MM.1S (cell line): ENCODE results near the gene THOC5.

ENCODE experiments used
- DNase-seq: peaks from one replicate; pipeline ENCODE4 v3.0.0-alpha.2; 2015
- H2AFZ ChIP-seq: fragments of 300-600 bp; sonication (generic); 2 replicates; pipeline ENCODE4 v1.6.0; 2016; ENCODE audit warnings: antibody characterized with exemption, low read length
- H3F3A ChIP-seq: fragments of 300-600 bp; sonication (generic); 2 replicates; pipeline ENCODE4 v1.6.1; 2016; ENCODE audit warnings: mild to moderate bottlenecking, antibody characterized with exemption, low read length, moderate library complexity, mixed read lengths; ENCODE audit not compliant: insufficient read depth
- H3K27ac ChIP-seq: fragments of 300-600 bp; sonication (generic); 2 replicates; pipeline ENCODE4 v1.5.1; 2016; ENCODE audit warnings: mild to moderate bottlenecking, low read length
- H3K27me3 ChIP-seq: fragments of 300-600 bp; sonication (generic); replicated peaks from 2 replicates; pipeline ENCODE4 v1.6.0; 2016; ENCODE audit warnings: low read length; ENCODE audit not compliant: insufficient read depth
- H3K36me3 ChIP-seq: fragments of 300-600 bp; sonication (generic); replicated peaks from 2 replicates; pipeline ENCODE4 v1.6.1; 2016; ENCODE audit warnings: mild to moderate bottlenecking, low read length, mixed read lengths; ENCODE audit not compliant: insufficient read depth
- H3K4me1 ChIP-seq: fragments of 300-600 bp; sonication (generic); 2 replicates; pipeline ENCODE4 v1.6.1; 2016; ENCODE audit warnings: low read length, mixed read lengths
- H3K4me2 ChIP-seq: fragments of 300-600 bp; sonication (generic); 2 replicates; pipeline ENCODE4 v1.6.0; 2016; ENCODE audit warnings: low read depth, low read length
- H3K4me3 ChIP-seq: fragments of 300-600 bp; sonication (generic); 2 replicates; pipeline ENCODE4 v1.5.1; 2016; ENCODE audit warnings: low read length, mixed read lengths
- H3K79me2 ChIP-seq: fragments of 300-600 bp; sonication (generic); 2 replicates; pipeline ENCODE4 v1.6.1; 2016; ENCODE audit warnings: mixed run types, low read length, mixed read lengths
- H3K9ac ChIP-seq: fragments of 300-600 bp; sonication (generic); 2 replicates; pipeline ENCODE4 v1.6.1; 2016; ENCODE audit warnings: low read length, mixed read lengths
- H3K9me2 ChIP-seq: fragments of 300-600 bp; sonication (generic); replicated peaks from 2 replicates; pipeline ENCODE4 v1.6.1; 2016; ENCODE audit warnings: mild to moderate bottlenecking, low read length, mixed read lengths; ENCODE audit not compliant: insufficient read depth
- H3K9me3 ChIP-seq: fragments of 300-600 bp; sonication (generic); replicated peaks from 2 replicates; pipeline ENCODE4 v1.6.1; 2016; ENCODE audit warnings: mild to moderate bottlenecking, low read length, mixed read lengths; ENCODE audit not compliant: insufficient read depth
- H4K20me1 ChIP-seq: fragments of 300-600 bp; sonication (generic); 2 replicates; pipeline ENCODE4 v1.6.1; 2016; ENCODE audit warnings: mild to moderate bottlenecking, low read length, moderate library complexity, mixed read lengths; ENCODE audit not compliant: insufficient read depth
- EZH2 ChIP-seq: fragments of 300-600 bp; sonication (generic); optimal IDR thresholded peaks from 2 replicates; pipeline ENCODE3; 2017; ENCODE audit warnings: low read depth, mild to moderate bottlenecking, antibody characterized with exemption, low read length, mixed read lengths
- EZH2phosphoT487 ChIP-seq: fragments of 300-600 bp; sonication (generic); IDR thresholded peaks from 2 replicates; pipeline ENCODE4 v1.6.1; 2018; ENCODE audit warnings: antibody characterized with exemption, low read length
- TF ChIP-seq, protein P1 (sequence below): fragments of 300-600 bp; sonication (generic); IDR thresholded peaks from 2 replicates; pipeline ENCODE4 v1.5.1; 2016; ENCODE audit warnings: antibody characterized with exemption, low read length, mixed read lengths

Gene THOC5

DNA sequence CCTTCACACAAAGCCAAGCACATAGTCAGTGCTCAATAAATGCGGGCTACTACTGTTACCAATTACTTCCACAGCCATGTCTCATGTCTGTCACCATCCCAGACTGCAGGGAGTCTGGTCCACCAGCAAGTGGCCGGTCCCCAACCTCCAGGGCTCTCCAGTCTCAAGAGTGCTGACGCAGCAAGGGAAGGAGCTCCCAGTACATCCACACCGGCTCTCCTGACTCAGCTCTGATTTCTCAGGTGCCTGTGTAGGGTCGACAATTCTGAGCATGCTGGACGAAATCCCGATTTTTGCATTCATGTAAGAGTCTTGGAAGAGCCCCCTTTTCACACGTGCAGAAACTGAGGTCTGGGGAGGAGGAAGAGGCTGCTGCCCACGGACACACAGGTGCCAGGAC is 83.8 kb downstream of the THOC5 start:
- H3F3A ChIP-seq, result no peaks in the 10 kb centered on the region
- H3K9me3 ChIP-seq, result no peaks in the 10 kb centered on the region
- H3K27ac ChIP-seq, result no peak overlapping the region
- no peak for DNase-seq
- H3K4me1 ChIP-seq, result no peaks in the 10 kb centered on the region
- H3K36me3 ChIP-seq, result no peaks in the 10 kb centered on the region
- no peaks in the 10 kb centered on the region for H3K79me2 ChIP-seq
- TF ChIP-seq EZH2, result no peak
- TF ChIP-seq, protein P1, sequence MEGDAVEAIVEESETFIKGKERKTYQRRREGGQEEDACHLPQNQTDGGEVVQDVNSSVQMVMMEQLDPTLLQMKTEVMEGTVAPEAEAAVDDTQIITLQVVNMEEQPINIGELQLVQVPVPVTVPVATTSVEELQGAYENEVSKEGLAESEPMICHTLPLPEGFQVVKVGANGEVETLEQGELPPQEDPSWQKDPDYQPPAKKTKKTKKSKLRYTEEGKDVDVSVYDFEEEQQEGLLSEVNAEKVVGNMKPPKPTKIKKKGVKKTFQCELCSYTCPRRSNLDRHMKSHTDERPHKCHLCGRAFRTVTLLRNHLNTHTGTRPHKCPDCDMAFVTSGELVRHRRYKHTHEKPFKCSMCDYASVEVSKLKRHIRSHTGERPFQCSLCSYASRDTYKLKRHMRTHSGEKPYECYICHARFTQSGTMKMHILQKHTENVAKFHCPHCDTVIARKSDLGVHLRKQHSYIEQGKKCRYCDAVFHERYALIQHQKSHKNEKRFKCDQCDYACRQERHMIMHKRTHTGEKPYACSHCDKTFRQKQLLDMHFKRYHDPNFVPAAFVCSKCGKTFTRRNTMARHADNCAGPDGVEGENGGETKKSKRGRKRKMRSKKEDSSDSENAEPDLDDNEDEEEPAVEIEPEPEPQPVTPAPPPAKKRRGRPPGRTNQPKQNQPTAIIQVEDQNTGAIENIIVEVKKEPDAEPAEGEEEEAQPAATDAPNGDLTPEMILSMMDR, result no peak
- TF ChIP-seq EZH2phosphoT487, result no peak
- no peak overlapping the region for H3K4me3 ChIP-seq
- H2AFZ ChIP-seq, result no peak overlapping the region
- H3K9me2 ChIP-seq, result no peaks in the 10 kb centered on the region
- H3K27me3 ChIP-seq, result peaks cover 30% of the 10 kb centered on the region
- no peak overlapping the region for H3K9ac ChIP-seq
- H4K20me1 ChIP-seq, result no peaks in the 10 kb centered on the region
- peak overlapping the region; percentile 41; the same call in 1 of the 2 replicates for H3K4me2 ChIP-seq

DNA sequence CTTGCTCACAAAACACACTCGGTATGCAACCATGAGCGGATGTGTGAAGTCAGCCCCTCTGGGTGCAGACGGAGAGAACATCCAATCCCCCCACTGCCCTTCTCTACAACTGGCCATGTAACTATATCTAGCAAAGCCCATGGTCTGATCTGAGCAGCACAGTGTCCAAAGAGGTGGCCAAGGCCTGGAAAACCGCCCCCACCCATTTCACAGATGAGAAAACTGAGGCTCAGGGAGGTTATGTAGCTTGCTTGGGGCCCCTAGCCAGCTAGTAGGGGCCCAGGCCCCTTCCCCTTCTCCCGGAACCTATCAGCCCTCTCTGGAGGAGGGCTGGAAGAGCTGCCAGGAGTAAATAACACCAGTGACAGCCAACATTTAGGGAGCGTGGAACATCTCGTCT is 89.0 kb downstream of the THOC5 start:
- no peak overlapping the region for H3K4me3 ChIP-seq
- TF ChIP-seq, protein P1, result no peak
- TF ChIP-seq EZH2 (no peak), EZH2phosphoT487 (no peak)
- H3K4me1 ChIP-seq, result no peaks in the 10 kb centered on the region
- H3K4me2 ChIP-seq, result no peak overlapping the region
- H4K20me1 ChIP-seq, result no peaks in the 10 kb centered on the region
- H3K79me2 ChIP-seq, result no peaks in the 10 kb centered on the region
- H2AFZ ChIP-seq, result no peak overlapping the region
- H3K27me3 ChIP-seq, result no peaks in the 10 kb centered on the region; the same call in 1 of the 2 replicates
- no peaks in the 10 kb centered on the region for H3K9me2 ChIP-seq
- H3K36me3 ChIP-seq, result no peaks in the 10 kb centered on the region
- no peak overlapping the region for H3K9ac ChIP-seq
- no peak for DNase-seq
- no peaks in the 10 kb centered on the region for H3K9me3 ChIP-seq
- no peaks in the 10 kb centered on the region for H3F3A ChIP-seq
- no peak overlapping the region for H3K27ac ChIP-seq

- Histone ChIP-seq H3K4me3 (no peak overlapping the region), H3K36me3 (no peaks in the 10 kb centered on the region)
- TF ChIP-seq EZH2, result no peak
- no peak for TF ChIP-seq EZH2phosphoT487
- TF ChIP-seq, protein P1, result no peak
Measured at GRCh38 chr22:29463629-29464028, 89.9 kb downstream of the THOC5 start.

More at GRCh38 chr22:29463629-29464028, 89.9 kb downstream of the THOC5 start:
- no peaks in the 10 kb centered on the region for H3K9me2 ChIP-seq
- no peak overlapping the region for H3K4me2 ChIP-seq
- H3K9me3 ChIP-seq, result no peaks in the 10 kb centered on the region
- H3K9ac ChIP-seq, result no peak overlapping the region
- H3K4me1 ChIP-seq, result no peaks in the 10 kb centered on the region
- H3K79me2 ChIP-seq, result no peaks in the 10 kb centered on the region
- H3K27me3 ChIP-seq, result no peaks in the 10 kb centered on the region
- H2AFZ ChIP-seq, result no peak overlapping the region
- H3F3A ChIP-seq, result no peaks in the 10 kb centered on the region
- no peak overlapping the region for H3K27ac ChIP-seq
- H4K20me1 ChIP-seq, result no peaks in the 10 kb centered on the region
- no peak for DNase-seq
